ENCODE results near the gene ITGB1BP1. TPM values are rescaled to one million over a fixed set of nuclear protein-coding genes. Genes with fewer than 3 reads are reported as not detected.

The ITGB1BP1 gene
- total RNA-seq, 4 donors from 2014 or later: 14.3 to 39.1 (median 32.6) TPM

GRCh38 chr2:9430316-9431293 lies 7.3 kb upstream of the ITGB1BP1 start:
- H3K27ac ChIP-seq: no peak overlapping the region
- no peak for DNase-seq
- 60 to 78% methylated on average over 2 of the region's 2 CpGs for WGBS, 2 donors
- no peak overlapping the region for H3K4me3 ChIP-seq
- H3K27me3 ChIP-seq: no peaks in the 10 kb centered on the region
- no peaks in the 10 kb centered on the region for H3K9me3 ChIP-seq
- no peak for TF ChIP-seq POLR2A (IDR thresholded peaks at IDR 0.05)
- TF ChIP-seq, protein P1, sequence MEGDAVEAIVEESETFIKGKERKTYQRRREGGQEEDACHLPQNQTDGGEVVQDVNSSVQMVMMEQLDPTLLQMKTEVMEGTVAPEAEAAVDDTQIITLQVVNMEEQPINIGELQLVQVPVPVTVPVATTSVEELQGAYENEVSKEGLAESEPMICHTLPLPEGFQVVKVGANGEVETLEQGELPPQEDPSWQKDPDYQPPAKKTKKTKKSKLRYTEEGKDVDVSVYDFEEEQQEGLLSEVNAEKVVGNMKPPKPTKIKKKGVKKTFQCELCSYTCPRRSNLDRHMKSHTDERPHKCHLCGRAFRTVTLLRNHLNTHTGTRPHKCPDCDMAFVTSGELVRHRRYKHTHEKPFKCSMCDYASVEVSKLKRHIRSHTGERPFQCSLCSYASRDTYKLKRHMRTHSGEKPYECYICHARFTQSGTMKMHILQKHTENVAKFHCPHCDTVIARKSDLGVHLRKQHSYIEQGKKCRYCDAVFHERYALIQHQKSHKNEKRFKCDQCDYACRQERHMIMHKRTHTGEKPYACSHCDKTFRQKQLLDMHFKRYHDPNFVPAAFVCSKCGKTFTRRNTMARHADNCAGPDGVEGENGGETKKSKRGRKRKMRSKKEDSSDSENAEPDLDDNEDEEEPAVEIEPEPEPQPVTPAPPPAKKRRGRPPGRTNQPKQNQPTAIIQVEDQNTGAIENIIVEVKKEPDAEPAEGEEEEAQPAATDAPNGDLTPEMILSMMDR (IDR thresholded peaks at IDR 0.05): no peak
- peaks cover 0 to 71% (median 0%) of the 10 kb centered on the region in 3 donors for H3K36me3 ChIP-seq
- intact Hi-C loops (cut with DNase I): no loop called here
- no peaks in the 10 kb centered on the region for H3K4me1 ChIP-seq

GRCh38 chr2:9428965-9429577 lies 5.7 kb upstream of the ITGB1BP1 start:
- WGBS, 2 donors: 71 to 77% methylated on average over 5 of the region's 5 CpGs
- intact Hi-C loops (cut with DNase I): no loop called here
- no peak overlapping the region for H3K27ac ChIP-seq
- no peaks in the 10 kb centered on the region for H3K27me3 ChIP-seq
- H3K4me3 ChIP-seq: no peak overlapping the region
- no peak for TF ChIP-seq POLR2A (IDR thresholded peaks at IDR 0.05)
- TF ChIP-seq, protein P1 (IDR thresholded peaks at IDR 0.05): no peak
- H3K9me3 ChIP-seq: no peaks in the 10 kb centered on the region
- no peak for DNase-seq
- peaks cover 5 to 13% (median 8%) of the 10 kb centered on the region in 3 donors for H3K4me1 ChIP-seq
- peaks cover 0 to 55% (median 0%) of the 10 kb centered on the region in 3 donors for H3K36me3 ChIP-seq

DNA sequence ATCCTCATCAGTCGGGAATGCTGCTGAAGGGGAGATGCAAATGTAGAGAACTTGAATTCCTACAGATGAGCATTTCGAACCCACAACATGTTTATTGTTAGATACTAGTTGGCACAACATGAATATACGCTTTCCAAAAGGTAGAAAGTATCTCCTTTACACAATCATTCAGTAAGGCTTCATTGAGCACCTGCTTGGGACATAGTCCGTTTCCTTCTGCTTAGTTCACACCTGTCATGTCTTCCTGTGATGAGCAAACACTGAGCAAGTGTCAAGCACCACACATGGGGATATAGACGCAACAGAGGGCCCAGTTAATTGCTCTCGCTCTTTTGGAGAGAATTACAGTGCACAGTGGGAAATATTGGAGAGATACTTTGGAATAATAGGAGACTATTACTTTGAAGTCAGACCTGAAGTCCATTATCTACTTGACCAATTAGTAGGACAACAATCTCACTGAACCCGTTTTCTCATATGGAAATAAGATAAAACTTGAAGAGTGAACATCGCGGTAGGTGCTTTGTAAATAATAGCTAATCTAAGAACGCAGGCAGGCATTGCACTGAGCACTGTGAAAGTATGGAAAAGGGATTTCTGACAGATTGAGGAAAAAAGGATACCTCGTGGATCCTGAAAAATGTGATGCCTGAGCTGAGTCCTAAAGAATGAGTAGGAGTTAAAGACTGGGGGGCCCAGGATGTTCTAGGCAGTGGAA lies 1.3 kb upstream of the ITGB1BP1 start:
- Histone ChIP-seq H3K27ac (peak overlapping the region in 3 of 4 donors; percentile 95 to 99 (median 95)), H3K27me3 (no peaks in the 10 kb centered on the region)

DNA sequence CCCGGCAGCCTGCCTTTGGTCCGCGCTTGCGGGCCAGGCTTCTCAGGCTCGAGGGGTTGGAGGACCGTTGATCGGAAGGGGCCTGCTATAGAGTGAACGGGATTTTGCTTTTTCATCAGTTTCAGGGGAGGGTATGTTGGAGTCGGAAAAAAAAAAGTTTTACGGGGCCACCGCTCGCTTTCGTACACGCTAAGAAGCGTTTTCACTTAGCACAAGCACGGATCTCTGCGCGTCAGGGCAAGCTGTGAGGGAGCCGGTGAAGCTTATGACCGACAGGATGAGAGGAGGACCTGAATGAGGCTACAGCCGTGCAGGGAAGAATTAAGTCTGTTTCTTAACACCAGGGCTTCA lies 569 bp upstream of the ITGB1BP1 start:
- WGBS, 2 donors: 0% methylated on average over 6 to 13 of the region's 21 CpGs
- TF ChIP-seq, protein P1 (IDR thresholded peaks at IDR 0.05): no peak
- TF ChIP-seq POLR2A (IDR thresholded peaks at IDR 0.05): no peak
- Histone ChIP-seq H3K27ac (peak overlapping the region; percentile 93 to 99 (median 95)), H3K36me3 (peaks cover 0 to 4% (median 0%) of the 10 kb centered on the region in 3 donors), H3K4me3 (peak overlapping the region; percentile 72 to 99 (median 84)), H3K9me3 (no peaks in the 10 kb centered on the region), H3K4me1 (peaks cover 5 to 51% (median 19%) of the 10 kb centered on the region in 3 donors), H3K27me3 (no peaks in the 10 kb centered on the region)
- intact Hi-C loops (cut with DNase I): no loop called here
- no peak for DNase-seq

More for the DNA sequence above, 1.3 kb upstream of the ITGB1BP1 start:
- no peaks in the 10 kb centered on the region for H3K9me3 ChIP-seq
- peaks cover 0 to 11% (median 0%) of the 10 kb centered on the region in 3 donors for H3K36me3 ChIP-seq
- TF ChIP-seq POLR2A (IDR thresholded peaks at IDR 0.05): no peak
- TF ChIP-seq, protein P1 (IDR thresholded peaks at IDR 0.05): no peak
- H3K4me1 ChIP-seq: peaks cover 5 to 46% (median 19%) of the 10 kb centered on the region in 3 donors
- H3K4me3 ChIP-seq: peak overlapping the region; percentile 72 to 99 (median 84)
- DNase-seq: no peak
- WGBS, 2 donors: 63 to 66% methylated on average over 11 of the region's 11 CpGs
- intact Hi-C loops (cut with DNase I): no loop called here
